HepG2 (cell line): ENCODE results near the gene DOC2A.

Experiments
- EP300 ChIP-seq, 3 experiments: sonication (generic) in 1 of 3; formaldehyde crosslinking in 1 of 3; IDR thresholded peaks; 2 replicates each; pipeline versions ENCODE4 v1.5.1 to v1.6.1; 2011 to 2020; ENCODE audit warnings: low read depth in 2 of 3, low read length in 2 of 3, borderline replicate concordance in 1 of 3, improper control_type of control experiment in 1 of 3, mild to moderate bottlenecking in 1 of 3, missing genetic modification reagents in 1 of 3, moderate library complexity in 1 of 3
- GABPA ChIP-seq, 2 experiments: IDR thresholded peaks; 2 replicates each; pipeline ENCODE4 v1.6.1; 2011 to 2016; ENCODE audit warnings: low read depth in 2 of 2, low read length in 1 of 2, missing biosample characterization in 1 of 2, missing genetic modification characterization in 1 of 2
- HIVEP1 ChIP-seq: sonication (generic); formaldehyde crosslinking; IDR thresholded peaks from 2 replicates; pipeline ENCODE4 v1.4.0; 2020; ENCODE audit warnings: mild to moderate bottlenecking, missing genetic modification reagents
- HNRNPH1 ChIP-seq: fragments of 200-400 bp; formaldehyde crosslinking; optimal IDR thresholded peaks from 2 replicates; pipeline ENCODE3; 2017; ENCODE audit warnings: mild to moderate bottlenecking, low read depth, low read length
- NCOR1 ChIP-seq: fragments of 200-600 bp; sonication (generic); IDR thresholded peaks from 2 replicates; pipeline ENCODE4 v1.7.0; 2017; ENCODE audit warnings: antibody characterized with exemption, low read length, borderline replicate concordance
- POLR2A ChIP-seq, 2 experiments: IDR thresholded peaks; 2 replicates each; pipeline ENCODE4 v1.6.1; 2011; ENCODE audit warnings: low read depth in 2 of 2, low read length in 2 of 2, mild to moderate bottlenecking in 1 of 2, moderate library complexity in 1 of 2; ENCODE audit not compliant: insufficient read depth in 1 of 2
- RBM22 ChIP-seq: fragments of 200-400 bp; formaldehyde crosslinking; optimal IDR thresholded peaks from 2 replicates; pipeline ENCODE3; 2017; ENCODE audit warnings: mild to moderate bottlenecking, low read length, moderate library complexity
- TSC22D2 ChIP-seq: sonication (generic); formaldehyde crosslinking; IDR thresholded peaks from 2 replicates; pipeline ENCODE4 v1.5.1; 2020; ENCODE audit warnings: missing genetic modification reagents, mild to moderate bottlenecking, borderline replicate concordance
- TF ChIP-seq, protein P1 (sequence below): sonication (generic); formaldehyde crosslinking; IDR thresholded peaks from 2 replicates; pipeline ENCODE4 v1.9.0; 2021; ENCODE audit warnings: mild to moderate bottlenecking, missing genetic modification reagents
- TF ChIP-seq, protein P2 (sequence below): IDR thresholded peaks from 2 replicates; pipeline ENCODE4 v1.6.1; 2012; ENCODE audit warnings: inconsistent platforms
- TF ChIP-seq, protein P3 (sequence below): sonication (generic); formaldehyde crosslinking; IDR thresholded peaks from 2 replicates; pipeline ENCODE4 v1.5.0; 2020; ENCODE audit warnings: missing genetic modification reagents
- TF ChIP-seq, protein P4 (sequence below): sonication (generic); formaldehyde crosslinking; IDR thresholded peaks from 2 replicates; pipeline ENCODE4 v1.4.0; 2020; ENCODE audit warnings: mild to moderate bottlenecking, missing genetic modification reagents

DNA sequence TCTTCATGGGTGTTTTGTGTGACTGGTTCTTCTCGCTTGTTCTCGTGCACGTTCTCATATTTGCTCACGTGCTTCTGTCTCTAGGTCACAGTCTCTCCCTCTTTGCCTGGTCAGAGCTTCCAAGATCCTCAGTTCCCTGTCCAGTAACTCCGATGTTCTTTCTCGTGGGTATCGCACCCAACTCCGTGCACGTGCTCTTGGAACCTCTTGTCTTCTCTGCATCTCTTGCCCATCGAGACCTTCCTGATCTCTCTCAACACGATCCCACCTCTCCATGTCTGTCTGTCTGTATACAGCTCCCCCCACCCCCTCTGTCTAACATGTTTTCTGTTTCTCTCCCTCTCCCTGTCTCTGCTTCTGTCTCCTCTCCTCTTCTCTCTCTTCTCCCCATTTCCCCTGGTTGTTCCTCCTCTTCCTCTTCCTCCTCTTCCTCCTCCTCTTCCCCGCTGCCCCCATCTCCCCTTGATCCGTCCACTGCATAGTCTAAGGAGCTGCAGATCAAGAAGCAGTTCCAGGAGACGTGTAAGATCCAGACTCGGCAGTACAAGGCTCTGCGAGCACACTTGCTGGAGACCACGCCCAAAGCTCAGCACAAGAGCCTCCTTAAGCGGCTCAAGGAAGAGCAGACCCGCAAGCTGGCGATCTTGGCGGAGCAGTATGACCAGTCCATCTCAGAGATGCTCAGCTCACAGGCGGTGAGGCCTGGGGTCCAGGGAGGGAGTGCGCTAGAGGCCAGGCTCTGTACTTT is 21.5 kb downstream of the DOC2A start:
- TF ChIP-seq, protein P1, sequence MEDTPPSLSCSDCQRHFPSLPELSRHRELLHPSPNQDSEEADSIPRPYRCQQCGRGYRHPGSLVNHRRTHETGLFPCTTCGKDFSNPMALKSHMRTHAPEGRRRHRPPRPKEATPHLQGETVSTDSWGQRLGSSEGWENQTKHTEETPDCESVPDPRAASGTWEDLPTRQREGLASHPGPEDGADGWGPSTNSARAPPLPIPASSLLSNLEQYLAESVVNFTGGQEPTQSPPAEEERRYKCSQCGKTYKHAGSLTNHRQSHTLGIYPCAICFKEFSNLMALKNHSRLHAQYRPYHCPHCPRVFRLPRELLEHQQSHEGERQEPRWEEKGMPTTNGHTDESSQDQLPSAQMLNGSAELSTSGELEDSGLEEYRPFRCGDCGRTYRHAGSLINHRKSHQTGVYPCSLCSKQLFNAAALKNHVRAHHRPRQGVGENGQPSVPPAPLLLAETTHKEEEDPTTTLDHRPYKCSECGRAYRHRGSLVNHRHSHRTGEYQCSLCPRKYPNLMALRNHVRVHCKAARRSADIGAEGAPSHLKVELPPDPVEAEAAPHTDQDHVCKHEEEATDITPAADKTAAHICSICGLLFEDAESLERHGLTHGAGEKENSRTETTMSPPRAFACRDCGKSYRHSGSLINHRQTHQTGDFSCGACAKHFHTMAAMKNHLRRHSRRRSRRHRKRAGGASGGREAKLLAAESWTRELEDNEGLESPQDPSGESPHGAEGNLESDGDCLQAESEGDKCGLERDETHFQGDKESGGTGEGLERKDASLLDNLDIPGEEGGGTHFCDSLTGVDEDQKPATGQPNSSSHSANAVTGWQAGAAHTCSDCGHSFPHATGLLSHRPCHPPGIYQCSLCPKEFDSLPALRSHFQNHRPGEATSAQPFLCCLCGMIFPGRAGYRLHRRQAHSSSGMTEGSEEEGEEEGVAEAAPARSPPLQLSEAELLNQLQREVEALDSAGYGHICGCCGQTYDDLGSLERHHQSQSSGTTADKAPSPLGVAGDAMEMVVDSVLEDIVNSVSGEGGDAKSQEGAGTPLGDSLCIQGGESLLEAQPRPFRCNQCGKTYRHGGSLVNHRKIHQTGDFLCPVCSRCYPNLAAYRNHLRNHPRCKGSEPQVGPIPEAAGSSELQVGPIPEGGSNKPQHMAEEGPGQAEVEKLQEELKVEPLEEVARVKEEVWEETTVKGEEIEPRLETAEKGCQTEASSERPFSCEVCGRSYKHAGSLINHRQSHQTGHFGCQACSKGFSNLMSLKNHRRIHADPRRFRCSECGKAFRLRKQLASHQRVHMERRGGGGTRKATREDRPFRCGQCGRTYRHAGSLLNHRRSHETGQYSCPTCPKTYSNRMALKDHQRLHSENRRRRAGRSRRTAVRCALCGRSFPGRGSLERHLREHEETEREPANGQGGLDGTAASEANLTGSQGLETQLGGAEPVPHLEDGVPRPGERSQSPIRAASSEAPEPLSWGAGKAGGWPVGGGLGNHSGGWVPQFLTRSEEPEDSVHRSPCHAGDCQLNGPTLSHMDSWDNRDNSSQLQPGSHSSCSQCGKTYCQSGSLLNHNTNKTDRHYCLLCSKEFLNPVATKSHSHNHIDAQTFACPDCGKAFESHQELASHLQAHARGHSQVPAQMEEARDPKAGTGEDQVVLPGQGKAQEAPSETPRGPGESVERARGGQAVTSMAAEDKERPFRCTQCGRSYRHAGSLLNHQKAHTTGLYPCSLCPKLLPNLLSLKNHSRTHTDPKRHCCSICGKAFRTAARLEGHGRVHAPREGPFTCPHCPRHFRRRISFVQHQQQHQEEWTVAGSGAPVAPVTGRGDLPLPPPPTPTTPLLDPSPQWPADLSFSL (CRISPR knock-in tag), result no peak
- no peak for TF ChIP-seq TSC22D2 (CRISPR knock-in tag)
- TF ChIP-seq, protein P2, sequence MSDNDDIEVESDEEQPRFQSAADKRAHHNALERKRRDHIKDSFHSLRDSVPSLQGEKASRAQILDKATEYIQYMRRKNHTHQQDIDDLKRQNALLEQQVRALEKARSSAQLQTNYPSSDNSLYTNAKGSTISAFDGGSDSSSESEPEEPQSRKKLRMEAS, result no peak
- TF ChIP-seq, protein P3, sequence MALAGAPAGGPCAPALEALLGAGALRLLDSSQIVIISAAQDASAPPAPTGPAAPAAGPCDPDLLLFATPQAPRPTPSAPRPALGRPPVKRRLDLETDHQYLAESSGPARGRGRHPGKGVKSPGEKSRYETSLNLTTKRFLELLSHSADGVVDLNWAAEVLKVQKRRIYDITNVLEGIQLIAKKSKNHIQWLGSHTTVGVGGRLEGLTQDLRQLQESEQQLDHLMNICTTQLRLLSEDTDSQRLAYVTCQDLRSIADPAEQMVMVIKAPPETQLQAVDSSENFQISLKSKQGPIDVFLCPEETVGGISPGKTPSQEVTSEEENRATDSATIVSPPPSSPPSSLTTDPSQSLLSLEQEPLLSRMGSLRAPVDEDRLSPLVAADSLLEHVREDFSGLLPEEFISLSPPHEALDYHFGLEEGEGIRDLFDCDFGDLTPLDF (CRISPR knock-in tag), result no peak
- TF ChIP-seq HNRNPH1, result no peak
- no peak for TF ChIP-seq RBM22
- TF ChIP-seq HIVEP1 (CRISPR knock-in tag), result no peak
- TF ChIP-seq POLR2A (IDR thresholded peaks at IDR 0.05; ENCODE audit: insufficient read depth in 1 of 2, low read depth in 2 of 2, low read length in 2 of 2), result no peak
- TF ChIP-seq GABPA (IDR thresholded peaks at IDR 0.05; ENCODE audit: low read depth, low read length), result no peak
- TF ChIP-seq GABPA (CRISPR knock-in tag; IDR thresholded peaks at IDR 0.05; ENCODE audit: low read depth), result no peak
- TF ChIP-seq, protein P4, sequence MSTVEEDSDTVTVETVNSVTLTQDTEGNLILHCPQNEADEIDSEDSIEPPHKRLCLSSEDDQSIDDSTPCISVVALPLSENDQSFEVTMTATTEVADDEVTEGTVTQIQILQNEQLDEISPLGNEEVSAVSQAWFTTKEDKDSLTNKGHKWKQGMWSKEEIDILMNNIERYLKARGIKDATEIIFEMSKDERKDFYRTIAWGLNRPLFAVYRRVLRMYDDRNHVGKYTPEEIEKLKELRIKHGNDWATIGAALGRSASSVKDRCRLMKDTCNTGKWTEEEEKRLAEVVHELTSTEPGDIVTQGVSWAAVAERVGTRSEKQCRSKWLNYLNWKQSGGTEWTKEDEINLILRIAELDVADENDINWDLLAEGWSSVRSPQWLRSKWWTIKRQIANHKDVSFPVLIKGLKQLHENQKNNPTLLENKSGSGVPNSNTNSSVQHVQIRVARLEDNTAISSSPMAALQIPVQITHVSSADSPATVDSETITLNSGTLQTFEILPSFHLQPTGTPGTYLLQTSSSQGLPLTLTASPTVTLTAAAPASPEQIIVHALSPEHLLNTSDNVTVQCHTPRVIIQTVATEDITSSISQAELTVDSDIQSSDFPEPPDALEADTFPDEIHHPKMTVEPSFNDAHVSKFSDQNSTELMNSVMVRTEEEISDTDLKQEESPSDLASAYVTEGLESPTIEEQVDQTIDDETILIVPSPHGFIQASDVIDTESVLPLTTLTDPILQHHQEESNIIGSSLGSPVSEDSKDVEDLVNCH (CRISPR knock-in tag), result no peak
- TF ChIP-seq EP300 (IDR thresholded peaks at IDR 0.05; ENCODE audit: low read depth in 2 of 2, low read length in 2 of 2), result no peak
- TF ChIP-seq EP300 (CRISPR knock-in tag; IDR thresholded peaks at IDR 0.05; ENCODE audit: borderline replicate concordance), result no peak
- no peak for TF ChIP-seq NCOR1
